Breast epithelium (tissue), 4 donors: ENCODE measurements around the gene GANC. TPM values are rescaled to one million over a fixed set of nuclear protein-coding genes. Genes with fewer than 3 reads are reported as not detected.

Source experiments
- DNase-seq, 2 donors: peaks; one replicate each; pipeline ENCODE4 v3.0.0-alpha.2; 2019; ENCODE audit warnings: low spot score in 2 of 2
- H3K27ac ChIP-seq, 2 donors: fragments of 200-600 bp; sonication (generic) in 1 of 2; one replicate each; pipeline ENCODE4 v1.5.1; 2016 to 2019; ENCODE audit warnings: mild to moderate bottlenecking in 1 of 2
- H3K27me3 ChIP-seq, 2 donors: fragments of 200-600 bp; sonication (generic) in 1 of 2; one replicate each; pipeline versions ENCODE4 v1.5.1 to v1.6.0; 2017 to 2019; ENCODE audit warnings: control low read depth in 1 of 2, mild to moderate bottlenecking in 1 of 2
- H3K36me3 ChIP-seq: fragments of 200-600 bp; one replicate; pipeline ENCODE4 v1.5.1; 2019
- H3K4me1 ChIP-seq, 2 donors: fragments of 200-600 bp; sonication (generic); one replicate each; pipeline ENCODE4 v1.5.1; 2016 to 2019; ENCODE audit warnings: control low read depth in 1 of 2
- H3K4me3 ChIP-seq, 3 donors: fragments of 200-600 bp; sonication (generic); 1 replicate in 2 of 3; 2 replicates in 1 of 3; pipeline ENCODE4 v1.5.1; 2016 to 2019; ENCODE audit warnings: mild to moderate bottlenecking in 3 of 3, moderate library complexity in 2 of 3
- H3K9me3 ChIP-seq, 2 donors: fragments of 200-600 bp; sonication (generic) in 1 of 2; one replicate each; pipeline ENCODE4 v1.5.1; 2016 to 2019; ENCODE audit warnings: control low read depth in 1 of 2
- CTCF ChIP-seq, 3 donors: fragments of 450-650 bp; IDR thresholded peaks; one replicate each; pipeline ENCODE4 v1.5.1; 2016 to 2017; ENCODE audit warnings: antibody characterized with exemption in 3 of 3, mild to moderate bottlenecking in 3 of 3, moderate library complexity in 3 of 3
- POLR2A ChIP-seq: fragments of 450-650 bp; IDR thresholded peaks from one replicate; pipeline ENCODE4 v1.6.1; 2016; ENCODE audit warnings: antibody characterized with exemption, mild to moderate bottlenecking, moderate library complexity
- POLR2AphosphoS5 ChIP-seq, 3 donors: sonication (generic); formaldehyde crosslinking; IDR thresholded peaks; one replicate each; pipeline ENCODE4 v1.6.1; 2017; ENCODE audit warnings: antibody characterized with exemption in 3 of 3
- intact Hi-C: fragments of 100-400 bp; cut with DNase I; formaldehyde crosslinking; loops from one replicate; pipeline ENCODE4 v1.15.1; 2023; ENCODE audit warnings: low total_unique reads
- total RNA-seq, 3 donors: library from RNA; depleted of rRNA; stranded (reverse); fragments of >200 nt; gene quantifications; one replicate each; pipeline ENCODE4 v1.1.0, GENCODE V29; 2016

Gene GANC
- total RNA-seq, 3 donors from 2014 or later: 30.2 to 35.5 (median 34.5) TPM

- no peaks in the 10 kb centered on the region for H3K4me1 ChIP-seq
- no peaks in the 10 kb centered on the region for H3K27me3 ChIP-seq
- no peak overlapping the region for H3K27ac ChIP-seq
- intact Hi-C loops: no loop called here
- no peaks in the 10 kb centered on the region for H3K9me3 ChIP-seq
- DNase-seq: no peak
- TF ChIP-seq CTCF (IDR thresholded peaks at IDR 0.05) (no peak), POLR2A (no peak), POLR2AphosphoS5 (IDR thresholded peaks at IDR 0.05) (no peak)
- no peak overlapping the region for H3K4me3 ChIP-seq
- no peaks in the 10 kb centered on the region for H3K36me3 ChIP-seq
Measured at GRCh38 chr15:42392309-42393024, 119.5 kb downstream of the GANC start.

GRCh38 chr15:42394106-42394505 lies 121.1 kb downstream of the GANC start:
- TF ChIP-seq POLR2AphosphoS5 (IDR thresholded peaks at IDR 0.05): no peak
- TF ChIP-seq CTCF (IDR thresholded peaks at IDR 0.05): no peak
- TF ChIP-seq POLR2A: no peak
- DNase-seq: no peak
- no peaks in the 10 kb centered on the region for H3K4me1 ChIP-seq
- no peak overlapping the region for H3K27ac ChIP-seq
- H3K36me3 ChIP-seq: no peaks in the 10 kb centered on the region
- H3K4me3 ChIP-seq: no peak overlapping the region
- intact Hi-C loops: no loop called here
- H3K27me3 ChIP-seq: no peaks in the 10 kb centered on the region
- no peaks in the 10 kb centered on the region for H3K9me3 ChIP-seq

GRCh38 chr15:42395838-42396237 lies 122.8 kb downstream of the GANC start:
- TF ChIP-seq POLR2A (no peak), POLR2AphosphoS5 (IDR thresholded peaks at IDR 0.05) (no peak), CTCF (IDR thresholded peaks at IDR 0.05) (no peak)

GRCh38 chr15:42401544-42402454 lies 128.8 kb downstream of the GANC start:
- H3K36me3 ChIP-seq: no peaks in the 10 kb centered on the region
- TF ChIP-seq POLR2AphosphoS5 (IDR thresholded peaks at IDR 0.05) (no peak), CTCF (IDR thresholded peaks at IDR 0.05) (no peak), POLR2A (no peak)
- intact Hi-C loops: no loop called here

More at GRCh38 chr15:42395838-42396237, 122.8 kb downstream of the GANC start:
- Histone ChIP-seq H3K36me3 (no peaks in the 10 kb centered on the region), H3K27ac (no peak overlapping the region), H3K4me3 (no peak overlapping the region), H3K27me3 (no peaks in the 10 kb centered on the region), H3K4me1 (no peaks in the 10 kb centered on the region), H3K9me3 (no peaks in the 10 kb centered on the region)
- no peak for DNase-seq
- intact Hi-C loops: no loop called here

More at GRCh38 chr15:42401544-42402454, 128.8 kb downstream of the GANC start:
- Histone ChIP-seq H3K27me3 (no peaks in the 10 kb centered on the region), H3K4me1 (no peaks in the 10 kb centered on the region), H3K4me3 (no peak overlapping the region), H3K27ac (no peak overlapping the region), H3K9me3 (no peaks in the 10 kb centered on the region)
- no peak for DNase-seq
